Measurements from ENCODE around the gene HIPK3. TPM values are rescaled to one million over a fixed set of nuclear protein-coding genes. Genes with fewer than 3 reads are reported as not detected.

The HIPK3 gene
- total RNA-seq, 1 experiment from 2014 or later: 51.4 TPM

GRCh38 chr11:33376331-33377310, 119.4 kb downstream of the HIPK3 start:
- no TSS peak for BruUV-seq (replicated peaks)
- CTCF ChIA-PET: interaction anchor here (0.6 kb wide), 1 partner anchor 43 kb away, joined by 3 read pairs; no protein-coding TSS in a partner anchor
- Mint-ChIP-seq H3K4me1 (ENCODE audit: insufficient read depth, unreplicated experiment) (peaks cover 5% of the 10 kb centered on the region), H3K9me3 (ENCODE audit: unreplicated experiment) (no peaks in the 10 kb centered on the region), H3K36me3 (ENCODE audit: insufficient read depth, unreplicated experiment) (no peaks in the 10 kb centered on the region), H3K27ac (ENCODE audit: low read depth, unreplicated experiment) (no peak overlapping the region), H3K27me3 (ENCODE audit: insufficient read depth, unreplicated experiment) (peaks cover 21% of the 10 kb centered on the region), H3K4me3 (ENCODE audit: unreplicated experiment) (no peak overlapping the region)
- POLR2A ChIA-PET: no interaction called here
- DNase-seq (ENCODE audit: unreplicated experiment): no peak
- intact Hi-C loops (cut with micrococcal nuclease): no loop called here
- TF ChIP-seq CTCF (IDR thresholded peaks at IDR 0.05; ENCODE audit: unreplicated experiment): no peak

GRCh38 chr11:33377412-33378370, 120.5 kb downstream of the HIPK3 start:
- no TSS peak for BruUV-seq (replicated peaks)
- Mint-ChIP-seq H3K9me3 (ENCODE audit: unreplicated experiment) (no peaks in the 10 kb centered on the region), H3K4me1 (ENCODE audit: insufficient read depth, unreplicated experiment) (peaks cover 4% of the 10 kb centered on the region), H3K4me3 (ENCODE audit: unreplicated experiment) (no peak overlapping the region), H3K27me3 (ENCODE audit: insufficient read depth, unreplicated experiment) (peaks cover 21% of the 10 kb centered on the region), H3K27ac (ENCODE audit: low read depth, unreplicated experiment) (no peak overlapping the region), H3K36me3 (ENCODE audit: insufficient read depth, unreplicated experiment) (no peaks in the 10 kb centered on the region)
- no peak for TF ChIP-seq CTCF (IDR thresholded peaks at IDR 0.05; ENCODE audit: unreplicated experiment)
- no peak for DNase-seq (ENCODE audit: unreplicated experiment)
- CTCF ChIA-PET: no interaction called here
- POLR2A ChIA-PET: no interaction called here
- intact Hi-C loops (cut with micrococcal nuclease): no loop called here

- H3K27ac Mint-ChIP-seq (ENCODE audit: low read depth, unreplicated experiment): no peak overlapping the region
- no peak for TF ChIP-seq CTCF (IDR thresholded peaks at IDR 0.05; ENCODE audit: unreplicated experiment)
- no TSS peak for BruUV-seq (replicated peaks)
Measured at GRCh38 chr11:33379947-33380346, 122.8 kb downstream of the HIPK3 start.

More at GRCh38 chr11:33379947-33380346, 122.8 kb downstream of the HIPK3 start:
- Mint-ChIP-seq H3K4me1 (ENCODE audit: insufficient read depth, unreplicated experiment) (no peaks in the 10 kb centered on the region), H3K4me3 (ENCODE audit: unreplicated experiment) (no peak overlapping the region), H3K27me3 (ENCODE audit: insufficient read depth, unreplicated experiment) (peaks cover 21% of the 10 kb centered on the region), H3K36me3 (ENCODE audit: insufficient read depth, unreplicated experiment) (no peaks in the 10 kb centered on the region), H3K9me3 (ENCODE audit: unreplicated experiment) (no peaks in the 10 kb centered on the region)
- no peak for DNase-seq (ENCODE audit: unreplicated experiment)
- intact Hi-C loops (cut with micrococcal nuclease): no loop called here
- CTCF ChIA-PET: interaction anchor here (0.5 to 0.9 kb wide), 2 partner anchors 14 to 256 kb away, joined by 3 to 5 read pairs; no protein-coding TSS in a partner anchor
- POLR2A ChIA-PET: no interaction called here
